ENCODE data around the gene PAM.

GRCh38 chr5:103027267-103027666 is 272.2 kb downstream of the PAM start:
- TF ChIP-seq POLR2AphosphoS5 (IDR thresholded peaks at IDR 0.05; ENCODE audit: insufficient read depth, low read depth, low read length) (no peak), CTCF (IDR thresholded peaks at IDR 0.05; ENCODE audit: extremely low read depth in 1 of 2, insufficient read depth in 1 of 2, low read depth in 1 of 2, low read length in 2 of 2) (no peak), POLR2A (IDR thresholded peaks at IDR 0.05; ENCODE audit: low read depth, low read length) (no peak), EZH2 (IDR thresholded peaks at IDR 0.05; ENCODE audit: borderline replicate concordance, low read depth, low read length, severe bottlenecking) (no peak)
